GM21576 (cell line): Measurements from ENCODE around the gene JMJD7.

Experiments used
- ATAC-seq: cut with Tn5 transposase; IDR thresholded peaks from one replicate; pipeline ENCODE4 v1.9.1; 2021; ENCODE audit warnings: mild to moderate bottlenecking, moderate library complexity; ENCODE audit not compliant: unreplicated experiment

JMJD7 gene

DNA sequence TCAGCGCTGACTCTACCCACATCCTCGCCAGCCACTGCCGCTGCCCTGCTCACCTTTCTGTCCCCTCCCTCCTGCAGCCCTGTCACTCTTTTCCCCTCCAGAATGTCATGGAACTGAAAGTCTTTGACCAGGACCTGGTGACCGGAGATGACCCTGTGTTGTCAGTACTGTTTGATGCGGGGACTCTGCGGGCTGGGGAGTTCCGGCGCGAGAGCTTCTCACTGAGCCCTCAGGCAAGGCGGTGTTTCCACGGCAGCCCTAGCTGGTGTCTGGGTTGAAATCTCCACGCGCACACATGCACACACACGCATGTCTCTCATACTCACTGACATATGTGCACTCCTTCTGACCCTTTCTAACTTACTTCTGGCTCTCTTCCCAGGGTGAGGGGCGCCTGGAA is 12.8 kb downstream of the JMJD7 start:
- no peak for ATAC-seq

GRCh38 chr15:41841131-41841530 is 13.2 kb downstream of the JMJD7 start:
- no peak for ATAC-seq

GRCh38 chr15:41842229-41842628 is 14.3 kb downstream of the JMJD7 start:
- ATAC-seq = no peak

DNA sequence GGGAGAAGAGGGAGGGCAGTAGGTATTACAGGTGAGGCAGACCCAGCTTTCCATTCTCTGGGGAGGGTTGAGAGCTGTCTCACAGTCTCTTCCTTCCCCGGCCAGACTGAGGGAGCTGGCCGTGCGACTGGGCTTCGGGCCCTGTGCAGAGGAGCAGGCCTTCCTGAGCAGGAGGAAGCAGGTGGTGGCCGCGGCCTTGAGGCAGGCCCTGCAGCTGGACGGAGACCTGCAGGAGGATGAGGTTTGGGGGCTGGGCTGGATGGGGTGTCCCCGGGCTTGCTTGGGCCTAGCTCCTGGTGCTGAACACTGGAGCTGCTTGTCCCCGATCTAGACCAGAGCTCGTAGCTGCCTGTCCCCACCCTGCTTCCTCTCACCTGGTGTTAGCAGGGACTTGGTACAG is 15.7 kb downstream of the JMJD7 start:
- ATAC-seq = no peak

GRCh38 chr15:41844814-41845213 is 16.9 kb downstream of the JMJD7 start:
- ATAC-seq = no peak

GRCh38 chr15:41847206-41847605 is 19.3 kb downstream of the JMJD7 start:
- ATAC-seq = no peak

DNA sequence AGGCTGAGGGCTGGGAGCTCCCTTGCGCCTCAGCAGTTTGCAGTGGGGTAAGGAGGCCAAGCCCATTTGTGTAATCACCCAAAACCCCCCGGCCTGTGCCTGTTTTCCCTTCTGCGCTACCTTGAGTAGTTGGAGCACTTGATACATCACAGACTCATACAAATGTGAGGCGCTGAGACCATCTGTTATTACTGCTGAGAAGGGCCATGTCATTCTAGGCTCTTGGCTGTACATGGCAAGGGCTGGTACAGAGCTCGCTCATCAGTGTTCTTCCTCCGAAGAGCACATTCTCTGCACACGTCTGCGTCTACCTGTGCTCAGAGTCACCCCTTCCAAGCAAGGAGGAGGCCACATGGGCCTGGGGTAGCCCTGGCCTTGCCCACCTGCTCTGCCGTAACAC is 20.1 kb downstream of the JMJD7 start:
- ATAC-seq = no peak

GRCh38 chr15:41848631-41849030 is 20.7 kb downstream of the JMJD7 start:
- ATAC-seq = no peak

DNA sequence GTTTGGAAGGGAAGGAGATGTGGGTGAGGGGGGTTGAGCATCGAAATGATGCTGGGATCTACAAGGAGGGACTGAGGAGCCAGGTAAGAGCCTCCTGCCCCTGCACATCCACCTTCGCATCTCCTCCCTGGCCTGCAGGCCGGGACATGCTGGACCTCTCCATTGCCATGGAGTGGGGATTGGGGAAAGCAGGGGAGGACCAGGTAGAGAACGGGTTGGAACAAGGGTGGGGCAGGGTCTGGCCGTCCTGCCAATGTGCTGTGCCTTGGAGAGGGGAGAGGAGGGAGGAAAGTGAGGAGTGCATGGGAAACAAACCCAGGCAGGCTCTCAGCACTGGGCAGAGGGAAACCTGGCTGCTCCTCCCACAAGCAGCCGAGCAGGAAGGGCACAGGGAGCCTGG is 21.3 kb downstream of the JMJD7 start:
- ATAC-seq = no peak

DNA sequence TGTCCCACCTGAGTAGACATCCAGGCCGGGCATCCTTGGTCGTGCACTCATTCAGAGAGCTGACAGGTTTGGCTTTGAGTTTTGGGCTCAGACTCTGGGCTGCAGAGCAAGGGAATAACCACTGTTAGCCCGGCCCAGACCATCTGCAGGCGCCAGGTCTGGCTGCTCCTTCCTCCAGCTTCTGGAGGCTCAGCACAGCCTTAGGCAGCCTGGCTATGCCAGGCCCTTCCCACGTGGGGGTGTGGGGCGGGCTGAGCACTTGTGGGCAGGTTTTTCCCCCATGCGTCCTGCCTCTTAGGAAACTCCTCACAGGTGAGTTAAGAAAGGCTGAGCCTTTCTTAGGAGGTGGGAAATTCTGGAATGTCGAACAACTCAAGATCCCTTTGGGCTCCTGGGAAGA is 22.0 kb downstream of the JMJD7 start:
- no peak for ATAC-seq

DNA sequence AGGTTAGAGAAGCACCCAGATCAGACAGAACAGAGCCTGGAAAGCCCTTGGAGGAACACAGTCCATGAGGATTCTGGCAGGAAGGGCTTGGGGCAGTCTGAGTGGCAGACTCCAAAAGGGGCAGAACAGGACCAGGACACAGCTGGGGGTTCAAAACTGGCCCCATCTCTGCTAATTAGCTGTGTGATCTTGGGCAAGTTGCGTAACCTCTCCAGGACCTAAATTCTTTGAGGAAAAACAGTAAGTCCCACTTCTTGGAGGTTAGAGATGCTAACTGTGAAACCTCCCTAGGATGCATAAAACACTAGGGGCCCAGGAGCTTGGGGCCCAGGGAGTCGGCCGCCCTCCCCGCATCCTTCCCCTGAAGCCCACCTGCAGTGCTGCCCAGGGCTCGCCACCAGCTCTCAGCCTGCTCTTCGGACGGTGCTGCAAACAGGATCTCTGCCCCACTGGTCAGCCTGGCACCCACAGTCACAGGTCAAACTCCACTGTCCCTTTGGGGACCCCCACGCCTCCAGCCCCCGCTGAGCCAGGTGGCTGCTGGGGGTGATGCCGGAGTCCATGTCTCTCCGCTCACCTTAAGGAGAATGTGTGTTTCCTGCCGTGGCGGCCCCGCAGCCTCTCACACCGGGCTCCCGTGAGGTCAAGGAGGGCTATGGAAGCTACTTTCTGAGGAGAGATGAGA is 22.7 kb downstream of the JMJD7 start:
- no peak for ATAC-seq

DNA sequence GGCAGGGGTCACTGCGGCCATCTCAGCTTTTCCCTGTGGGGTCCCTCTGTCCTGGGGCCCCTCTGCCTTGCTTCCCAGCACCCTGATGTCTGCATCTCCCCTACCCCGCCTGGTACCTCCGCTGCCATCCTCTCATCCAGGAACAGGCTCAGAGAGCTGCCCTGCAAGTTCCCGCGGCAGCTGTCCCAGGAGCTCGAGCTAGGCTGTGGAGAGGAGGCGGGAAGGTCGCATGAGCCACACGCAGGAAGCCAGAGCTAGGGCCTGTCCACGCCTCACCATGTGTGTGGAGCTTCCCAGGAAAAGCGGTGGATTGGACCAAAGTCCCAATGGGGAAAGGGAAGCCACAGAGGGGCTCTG is 23.3 kb downstream of the JMJD7 start:
- no peak for ATAC-seq

DNA sequence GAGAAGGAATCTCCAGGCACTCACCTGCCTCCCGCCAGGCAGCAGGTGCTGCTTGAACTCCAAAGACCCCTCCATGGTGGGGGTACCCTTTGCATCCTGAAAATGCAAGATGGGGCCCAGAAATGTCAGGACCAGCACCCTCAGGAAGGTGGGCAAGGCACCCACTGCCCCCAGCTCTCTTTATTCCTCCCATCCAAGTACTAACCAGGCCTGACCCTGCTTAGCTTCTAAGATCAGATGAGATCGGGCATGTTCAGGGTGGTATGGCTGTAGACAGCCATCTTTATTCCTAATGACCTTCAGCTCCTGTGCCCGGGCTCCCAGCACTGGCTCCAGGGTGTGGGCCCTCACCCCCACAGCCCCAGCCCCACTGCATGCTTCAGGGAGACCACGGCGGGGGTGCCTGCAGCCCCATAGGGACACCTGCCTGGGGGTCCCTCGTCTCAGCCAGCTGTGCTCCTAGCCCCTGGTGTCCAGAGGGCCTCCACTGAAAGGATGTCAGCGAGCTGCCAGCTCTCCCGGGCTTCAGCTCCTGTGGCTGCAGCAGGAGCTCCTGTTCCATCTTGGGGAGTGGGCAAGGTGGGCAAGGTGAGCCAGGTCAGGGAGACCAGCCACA is 24.0 kb downstream of the JMJD7 start:
- no peak for ATAC-seq

GRCh38 chr15:41852736-41853590 is 25.1 kb downstream of the JMJD7 start:
- no peak for ATAC-seq

GRCh38 chr15:41853831-41854230 is 25.9 kb downstream of the JMJD7 start:
- ATAC-seq = no peak

DNA sequence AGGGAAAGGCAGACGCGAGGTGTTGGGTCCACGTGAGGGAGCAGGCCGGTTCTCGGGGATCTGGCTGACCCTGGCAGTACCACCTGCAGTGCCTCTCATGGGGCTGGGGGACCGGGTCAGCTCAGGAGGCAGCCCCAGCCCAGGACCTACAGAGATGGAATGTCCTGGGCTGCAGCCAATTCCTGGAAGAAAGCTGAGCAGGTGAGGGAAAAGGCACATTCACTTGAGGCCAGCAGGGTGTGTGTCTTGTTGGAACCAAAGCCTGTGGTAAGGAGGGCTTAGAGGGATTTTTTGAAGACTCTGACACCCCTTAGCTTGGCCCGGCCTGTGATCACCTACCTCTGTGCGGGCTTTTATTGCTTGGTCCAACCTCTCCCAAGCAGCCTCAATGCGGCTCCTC is 26.6 kb downstream of the JMJD7 start:
- no peak for ATAC-seq

- ATAC-seq = no peak
Measured at GRCh38 chr15:41855261-41855961, 27.5 kb downstream of the JMJD7 start.

DNA sequence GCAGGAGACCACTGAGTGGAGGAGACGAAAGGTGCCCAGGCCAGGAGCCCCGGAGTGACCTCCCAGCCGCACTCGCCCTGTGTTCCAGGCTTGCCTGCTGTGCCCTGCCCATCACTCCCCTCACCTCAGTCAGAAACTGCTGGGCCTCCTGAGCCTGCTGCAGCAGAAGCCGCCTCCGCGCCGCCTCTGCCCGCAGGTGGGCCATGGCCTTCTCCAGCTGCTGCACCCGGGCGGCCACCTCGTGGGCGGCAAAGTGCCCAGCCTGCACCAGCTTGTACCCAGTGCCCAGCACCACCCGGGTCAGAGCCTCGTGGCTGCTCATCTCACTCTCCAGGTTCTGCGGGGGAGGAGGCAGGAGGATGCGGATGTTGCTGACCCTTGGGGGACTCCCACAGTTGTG is 28.4 kb downstream of the JMJD7 start:
- ATAC-seq = no peak

- no peak for ATAC-seq
Measured at GRCh38 chr15:41856716-41857115, 28.8 kb downstream of the JMJD7 start.

DNA sequence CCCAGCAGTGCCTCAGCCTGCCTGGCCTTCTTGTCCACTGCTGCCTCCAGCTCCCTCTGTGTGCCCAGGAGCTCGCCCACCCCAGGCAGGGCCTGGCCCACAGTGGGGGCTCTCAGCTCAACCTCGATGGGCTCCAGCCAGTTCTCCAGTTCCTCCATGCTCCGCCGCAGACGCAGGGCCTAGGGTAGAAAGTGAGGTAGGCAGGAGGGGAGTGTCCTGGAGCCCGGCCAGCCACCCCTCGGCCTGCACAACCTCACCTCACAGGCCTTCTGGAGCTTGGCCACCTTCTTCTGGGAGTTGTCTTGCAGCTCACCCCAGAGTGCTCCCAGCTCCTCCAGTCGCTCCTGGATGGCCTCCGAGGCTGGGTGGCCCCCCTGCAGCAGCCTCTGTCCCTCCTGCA is 29.4 kb downstream of the JMJD7 start:
- no peak for ATAC-seq

- no peak for ATAC-seq
Measured at GRCh38 chr15:41858756-41859155, 30.9 kb downstream of the JMJD7 start.
